Skeletal muscle cell (primary cell): ENCODE data around the gene NAT8.
"Not testable (repeated sequence)": the region's sequence is repeated elsewhere in the genome, so short reads cannot be mapped to it uniquely, and the experiment has no call there.

Source experiments
- DNase-seq: peaks from one replicate; pipeline ENCODE4 v3.0.0-alpha.2; 2010; ENCODE audit warnings: low read depth
- H3K4me3 ChIP-seq: 2 replicates; pipeline ENCODE4 v1.5.1; 2011; ENCODE audit warnings: low read depth, mild to moderate bottlenecking, control low read depth, low read length, moderate library complexity

The NAT8 gene

GRCh38 chr2:73640946-73641766 is 1.1 kb downstream of the NAT8 start:
- H3K4me3 ChIP-seq: no peak overlapping the region
- no peak for DNase-seq

GRCh38 chr2:73640511-73640911 is 1.7 kb downstream of the NAT8 start:
- DNase-seq: no peak

GRCh38 chr2:73638429-73638828 is 3.8 kb downstream of the NAT8 start:
- H3K4me3 ChIP-seq: no peak overlapping the region
- DNase-seq: no peak

More at GRCh38 chr2:73640511-73640911, 1.7 kb downstream of the NAT8 start:
- no peak overlapping the region for H3K4me3 ChIP-seq

- H3K4me3 ChIP-seq, DNase-seq: not testable (repeated sequence)
These were observed 5.2 kb downstream of the NAT8 start for GRCh38 chr2:73636977-73637376.

GRCh38 chr2:73630662-73631266 is 11.5 kb downstream of the NAT8 start:
- DNase-seq, H3K4me3 ChIP-seq: not testable (repeated sequence)

GRCh38 chr2:73628493-73628892 is 13.7 kb downstream of the NAT8 start:
- DNase-seq, H3K4me3 ChIP-seq: not testable (repeated sequence)

- H3K4me3 ChIP-seq, DNase-seq: not testable (repeated sequence)
These were observed 16.0 kb downstream of the NAT8 start for GRCh38 chr2:73626237-73626636.

GRCh38 chr2:73624625-73625024 is 17.6 kb downstream of the NAT8 start:
- H3K4me3 ChIP-seq, DNase-seq: not testable (repeated sequence)

GRCh38 chr2:73624036-73624435 is 18.2 kb downstream of the NAT8 start:
- not testable (repeated sequence) for H3K4me3 ChIP-seq, DNase-seq

GRCh38 chr2:73619925-73620324 is 22.3 kb downstream of the NAT8 start:
- DNase-seq, H3K4me3 ChIP-seq: not testable (repeated sequence)

- DNase-seq: no peak
- no peak overlapping the region for H3K4me3 ChIP-seq
These were observed 27.2 kb downstream of the NAT8 start for GRCh38 chr2:73614997-73615396.

- DNase-seq: no peak
These were observed 28.1 kb downstream of the NAT8 start for GRCh38 chr2:73614105-73614504.

GRCh38 chr2:73611867-73612266 is 30.4 kb downstream of the NAT8 start:
- DNase-seq: peak; percentile 20
- H3K4me3 ChIP-seq: no peak overlapping the region

More at GRCh38 chr2:73614105-73614504, 28.1 kb downstream of the NAT8 start:
- H3K4me3 ChIP-seq: no peak overlapping the region

GRCh38 chr2:73611193-73611592 is 31.0 kb downstream of the NAT8 start:
- H3K4me3 ChIP-seq: no peak overlapping the region
- DNase-seq: no peak

GRCh38 chr2:73610111-73610510 is 32.1 kb downstream of the NAT8 start:
- no peak overlapping the region for H3K4me3 ChIP-seq
- DNase-seq: no peak

- not testable (repeated sequence) for H3K4me3 ChIP-seq, DNase-seq
These were observed 37.6 kb downstream of the NAT8 start for GRCh38 chr2:73604589-73604988.

- not testable (repeated sequence) for DNase-seq
These were observed 39.1 kb downstream of the NAT8 start for GRCh38 chr2:73603099-73603588.

GRCh38 chr2:73601780-73602179 is 40.4 kb downstream of the NAT8 start:
- no peak overlapping the region for H3K4me3 ChIP-seq
- no peak for DNase-seq

More at GRCh38 chr2:73603099-73603588, 39.1 kb downstream of the NAT8 start:
- not testable (repeated sequence) for H3K4me3 ChIP-seq

GRCh38 chr2:73594251-73594650 is 48.0 kb downstream of the NAT8 start:
- DNase-seq: no peak
- no peak overlapping the region for H3K4me3 ChIP-seq

GRCh38 chr2:73593680-73594079 is 48.5 kb downstream of the NAT8 start:
- DNase-seq: no peak
- no peak overlapping the region for H3K4me3 ChIP-seq
